NCI-H1436 (cell line): ENCODE data around the gene ZNF579.
A peak's percentile ranks its signal among the peaks of the same experiment; 100 is the strongest.
"Not testable (repeated sequence)": the region's sequence is repeated elsewhere in the genome, so short reads cannot be mapped to it uniquely, and the experiment has no call there.

Experiments used
- DNase-seq: peaks from one replicate; lab custom pipeline; 2025; lab: John Stamatoyannopoulos, UW

ZNF579 gene

DNA sequence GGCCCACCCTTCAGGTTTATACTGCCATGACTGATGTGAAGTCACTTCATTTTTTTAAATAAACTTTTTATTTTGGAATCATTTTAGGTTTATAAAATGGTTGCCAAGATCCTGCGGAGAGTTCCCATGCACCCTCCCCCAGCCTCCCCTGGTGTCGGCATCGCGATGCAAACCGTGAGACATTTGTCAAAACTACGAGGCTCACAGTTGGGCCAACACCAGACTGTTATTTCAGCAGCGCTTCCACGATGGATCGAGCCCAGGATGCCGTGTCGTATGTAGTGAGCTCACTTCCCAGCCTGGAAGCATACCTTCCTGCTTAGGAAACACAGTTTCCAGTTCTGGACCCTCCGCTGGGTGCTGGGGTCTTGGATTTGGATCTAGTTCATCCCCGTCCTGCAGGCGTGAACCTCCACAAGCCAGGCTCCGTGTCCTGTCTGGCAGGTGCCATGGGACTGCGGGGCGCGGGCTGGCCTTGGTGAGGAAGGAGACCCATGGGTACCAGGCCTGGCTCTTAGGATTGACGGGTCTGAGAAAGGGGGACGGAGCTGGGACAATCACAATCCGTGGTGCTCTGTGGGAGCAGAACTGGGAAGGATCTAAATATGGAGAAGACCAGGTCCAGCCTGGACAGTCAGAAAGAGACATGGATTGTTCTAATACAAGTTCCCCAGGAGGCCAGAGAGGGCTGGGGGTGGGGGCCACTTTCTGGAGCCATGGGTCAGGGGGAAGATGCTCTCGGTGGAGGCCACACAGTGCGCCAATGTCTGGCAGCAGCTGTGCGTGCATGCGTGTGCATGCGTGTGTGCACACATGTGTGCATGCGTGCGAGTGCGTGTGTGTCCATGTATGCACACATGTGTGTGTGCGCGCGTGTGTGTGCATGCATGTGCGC, 41.3 kb downstream of the ZNF579 start:
- DNase-seq = no peak

DNA sequence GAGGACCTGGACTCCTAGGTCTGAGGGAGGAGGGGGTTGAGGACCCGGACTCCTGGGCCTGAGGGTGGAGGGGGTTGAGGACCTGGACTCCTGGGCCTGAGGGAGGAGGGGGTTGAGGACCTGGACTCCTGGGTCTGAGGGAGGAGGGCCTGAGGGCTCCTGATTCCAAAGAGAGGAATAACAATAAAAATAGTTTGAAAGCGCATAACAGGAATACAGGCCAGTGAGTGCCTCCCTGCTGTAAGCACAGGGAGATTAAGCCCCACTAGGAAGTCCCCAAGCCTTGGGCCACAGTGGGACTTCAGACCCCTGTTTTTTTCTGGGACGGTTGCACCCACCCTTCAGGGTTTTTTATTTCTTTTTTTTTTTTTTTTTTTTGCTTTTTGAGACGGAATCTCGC, 42.5 kb downstream of the ZNF579 start:
- no peak for DNase-seq

GRCh38 chr19:55537741-55538111, 42.9 kb downstream of the ZNF579 start:
- DNase-seq = no peak

- no peak for DNase-seq
Measured at GRCh38 chr19:55536951-55537740, 43.5 kb downstream of the ZNF579 start, which contains the start of gene SBK2. Gene SBK2, minus strand, starts transcription at chr19:55537133. Its CDS starts 839 bp downstream, at chr19:55536294.

GRCh38 chr19:55536366-55536765, 44.3 kb downstream of the ZNF579 start:
- no peak for DNase-seq

DNA sequence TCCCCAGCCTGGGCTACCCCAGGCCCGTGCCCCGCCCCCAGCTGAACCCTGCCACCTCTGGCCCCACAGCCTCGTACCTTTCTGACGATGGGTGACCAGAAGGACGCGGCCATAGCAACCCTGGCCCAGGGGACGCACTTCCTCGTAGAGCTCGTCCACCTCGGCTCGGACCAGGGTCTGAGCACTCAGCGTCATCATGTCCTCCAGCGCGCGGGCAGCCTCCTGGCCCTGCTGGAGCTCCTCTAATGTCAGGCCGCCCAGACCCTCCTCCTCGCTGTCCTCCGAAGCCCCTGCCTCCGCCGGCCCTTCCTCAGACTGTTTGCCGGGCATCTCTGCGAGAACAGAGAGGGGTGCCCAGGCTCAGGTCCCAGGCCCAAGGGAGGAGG, 44.7 kb downstream of the ZNF579 start:
- DNase-seq = no peak

DNA sequence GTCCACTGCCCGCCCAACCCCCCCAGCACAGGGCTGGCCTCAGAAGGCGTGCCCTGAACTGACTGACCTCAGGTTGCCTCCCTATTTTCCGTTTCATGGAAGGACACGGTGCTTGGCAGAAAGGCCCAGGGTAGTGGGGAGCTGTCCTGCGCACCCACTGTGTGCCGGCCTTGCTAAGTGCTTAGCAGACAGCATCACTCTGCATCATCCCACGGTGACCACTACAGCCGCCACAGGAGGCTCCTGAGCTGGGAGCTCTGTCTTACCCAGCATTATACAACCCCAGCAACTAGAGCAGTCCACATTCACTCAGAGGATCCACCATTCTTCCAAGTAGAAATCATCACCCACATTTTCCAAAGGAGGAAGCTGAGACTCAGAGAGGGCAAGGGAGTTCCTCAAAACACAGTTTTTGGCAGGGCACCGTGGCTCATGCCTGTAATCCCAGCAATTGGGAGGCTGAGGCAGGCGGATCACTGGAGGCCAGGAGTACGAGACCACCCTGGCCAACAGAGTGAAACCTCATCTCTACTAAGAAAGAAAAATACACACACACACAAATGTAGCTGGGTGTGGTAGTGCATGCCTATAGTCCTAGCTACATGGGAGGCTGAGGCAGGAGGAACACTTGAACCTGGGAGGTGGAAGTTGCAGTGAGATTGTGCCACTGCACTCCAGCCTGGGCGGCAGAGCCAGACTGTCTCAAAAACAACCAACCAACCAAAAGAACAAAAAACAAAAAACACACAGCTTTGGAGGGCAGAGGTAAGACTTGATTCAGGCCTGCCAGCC, 45.3 kb downstream of the ZNF579 start:
- DNase-seq = no peak

DNA sequence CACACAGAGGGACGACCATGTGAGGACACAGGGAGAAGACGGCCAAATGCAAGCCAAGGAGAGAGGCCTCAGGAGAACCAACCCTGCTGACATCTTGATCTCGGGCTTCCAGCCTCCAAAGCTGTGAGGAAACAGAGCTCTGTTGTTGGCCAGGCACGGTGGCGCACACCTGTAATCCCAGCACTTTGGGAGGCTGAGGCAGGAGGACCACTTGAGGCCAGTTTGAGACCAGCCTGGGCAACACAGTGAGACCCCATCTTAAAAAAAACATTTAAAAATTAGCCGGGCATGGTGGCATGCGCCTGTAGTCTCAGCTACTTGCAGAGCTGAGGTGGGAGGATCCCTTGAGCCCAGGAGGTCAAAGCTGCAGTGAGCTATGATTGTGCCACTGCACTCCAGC, 46.4 kb downstream of the ZNF579 start:
- not testable (repeated sequence) for DNase-seq

DNA sequence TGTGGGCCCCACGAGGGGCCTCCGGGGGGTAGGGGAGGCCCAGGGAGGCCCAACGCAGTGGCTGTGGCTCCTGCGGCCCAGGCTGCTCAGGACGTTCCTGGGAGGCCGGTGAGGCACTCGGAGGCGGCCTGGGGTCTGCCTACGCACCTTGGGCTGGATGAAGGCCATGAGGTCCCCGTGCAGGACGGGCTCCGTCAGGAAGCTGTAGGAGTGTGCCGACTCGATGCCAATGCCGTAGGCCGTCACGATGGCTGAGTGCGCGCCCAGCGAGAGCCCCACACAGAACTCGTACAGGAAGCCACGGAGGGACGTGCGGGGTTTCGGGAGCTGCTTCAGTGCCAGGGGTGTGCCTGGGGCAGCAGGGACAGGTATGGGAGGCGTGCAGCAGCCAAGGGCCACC, 49.7 kb downstream of the ZNF579 start:
- no peak for DNase-seq

GRCh38 chr19:55529636-55530234, 50.9 kb downstream of the ZNF579 start:
- no peak for DNase-seq

DNA sequence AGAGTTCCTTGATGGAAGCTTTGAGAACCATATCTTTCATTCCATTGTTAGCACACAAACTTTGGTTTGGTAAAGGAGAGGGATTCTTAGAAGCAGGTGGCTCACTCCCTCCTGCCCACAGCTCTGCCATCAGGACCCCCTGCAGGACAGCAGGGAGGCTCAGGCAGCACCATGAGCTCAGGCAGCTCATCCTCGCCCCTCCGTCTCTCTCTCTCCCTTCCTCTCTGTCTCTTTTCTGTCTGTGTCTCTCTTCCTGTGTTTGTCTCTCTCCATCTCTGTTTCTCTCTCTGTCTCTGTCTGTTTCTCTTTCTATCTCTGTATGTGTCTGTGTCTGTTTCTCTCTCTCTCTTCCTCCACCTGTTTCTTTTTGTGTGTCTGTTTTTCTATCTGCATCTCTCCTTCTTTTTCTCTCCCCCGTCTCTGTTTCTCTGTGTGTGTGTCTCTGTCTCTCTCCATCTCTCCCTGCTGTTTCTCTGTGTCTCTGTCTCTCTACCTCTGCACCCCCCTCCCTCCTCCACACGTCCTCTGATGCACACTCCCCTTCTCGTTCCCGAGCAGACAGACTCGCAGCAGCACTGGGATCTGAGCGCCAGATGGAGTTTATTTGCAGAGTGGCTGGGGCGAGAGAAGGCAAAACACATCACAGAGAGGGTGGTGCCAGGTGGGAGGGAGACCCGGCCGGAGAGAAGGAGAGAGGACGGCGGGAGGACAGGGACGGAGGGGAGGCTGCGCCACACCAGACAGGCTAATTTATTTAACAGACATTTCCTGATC, 52.4 kb downstream of the ZNF579 start:
- DNase-seq = peak; percentile 41

- no peak for DNase-seq
Measured at GRCh38 chr19:55527197-55528029, 53.2 kb downstream of the ZNF579 start.
